KOPT-K1 (cell line): ENCODE measurements around the gene CMIP.
"Not testable (repeated sequence)": the region's sequence is repeated elsewhere in the genome, so short reads cannot be mapped to it uniquely, and the experiment has no call there.

Experiments used
- H3K27ac ChIP-seq: fragments of 200-600 bp; sonication (generic); 2 replicates; pipeline ENCODE4 v1.5.1; 2016; ENCODE audit warnings: antibody characterized with exemption, mild to moderate bottlenecking, low read depth, low read length; ENCODE audit not compliant: poor library complexity, severe bottlenecking
- H3K36me3 ChIP-seq: fragments of 200-600 bp; sonication (generic); 2 replicates; pipeline ENCODE4 v1.5.1; 2017; ENCODE audit warnings: antibody characterized with exemption, mild to moderate bottlenecking, low read length, moderate library complexity; ENCODE audit not compliant: insufficient read depth
- H3K9me3 ChIP-seq: fragments of 200-600 bp; sonication (generic); 2 replicates; pipeline ENCODE4 v1.5.1; 2017; ENCODE audit warnings: antibody characterized with exemption, low read length, mild to moderate bottlenecking; ENCODE audit not compliant: insufficient read depth, poor library complexity, severe bottlenecking

The CMIP gene

DNA sequence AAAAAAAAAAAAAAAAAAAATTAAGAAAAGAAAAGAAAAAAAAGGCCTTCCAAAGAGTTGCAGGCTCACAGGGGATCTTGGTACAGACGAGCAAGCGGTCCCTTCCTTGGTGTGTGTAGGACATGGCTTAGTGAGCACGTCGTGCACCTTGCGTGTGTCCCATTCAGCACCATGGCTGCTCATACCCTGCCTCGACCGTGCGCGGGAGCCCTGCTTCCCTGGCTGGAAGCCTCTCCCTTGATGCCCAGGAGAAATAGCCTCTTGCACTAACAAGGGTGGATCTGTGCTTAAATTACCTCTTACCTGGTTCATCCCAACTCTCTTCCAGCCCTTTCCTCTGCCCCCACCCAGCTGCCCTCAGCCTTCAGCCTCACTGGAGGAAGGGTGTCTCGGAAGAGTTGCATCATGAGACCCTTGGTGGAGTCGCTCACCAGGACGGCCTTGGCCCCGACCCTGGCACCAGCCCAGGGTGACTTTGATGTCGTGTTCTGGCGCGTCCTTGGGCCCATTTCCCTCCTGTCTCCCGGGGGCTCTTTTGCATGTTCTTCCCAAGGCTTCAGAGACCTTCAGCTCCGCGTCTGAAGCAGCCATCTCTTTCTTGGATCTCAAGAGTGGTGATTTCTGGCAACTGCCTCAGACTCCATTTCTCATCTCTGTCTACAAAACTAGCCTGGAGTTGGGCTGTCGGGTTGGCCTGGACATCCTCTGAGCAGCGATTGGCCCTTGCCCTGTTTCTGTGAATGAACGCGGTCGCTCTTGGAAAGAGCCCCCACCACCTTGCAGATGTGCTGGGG, 127.2 kb downstream of the CMIP start:
- H3K36me3 ChIP-seq, result no peaks in the 10 kb centered on the region
- H3K27ac ChIP-seq, result no peak overlapping the region

DNA sequence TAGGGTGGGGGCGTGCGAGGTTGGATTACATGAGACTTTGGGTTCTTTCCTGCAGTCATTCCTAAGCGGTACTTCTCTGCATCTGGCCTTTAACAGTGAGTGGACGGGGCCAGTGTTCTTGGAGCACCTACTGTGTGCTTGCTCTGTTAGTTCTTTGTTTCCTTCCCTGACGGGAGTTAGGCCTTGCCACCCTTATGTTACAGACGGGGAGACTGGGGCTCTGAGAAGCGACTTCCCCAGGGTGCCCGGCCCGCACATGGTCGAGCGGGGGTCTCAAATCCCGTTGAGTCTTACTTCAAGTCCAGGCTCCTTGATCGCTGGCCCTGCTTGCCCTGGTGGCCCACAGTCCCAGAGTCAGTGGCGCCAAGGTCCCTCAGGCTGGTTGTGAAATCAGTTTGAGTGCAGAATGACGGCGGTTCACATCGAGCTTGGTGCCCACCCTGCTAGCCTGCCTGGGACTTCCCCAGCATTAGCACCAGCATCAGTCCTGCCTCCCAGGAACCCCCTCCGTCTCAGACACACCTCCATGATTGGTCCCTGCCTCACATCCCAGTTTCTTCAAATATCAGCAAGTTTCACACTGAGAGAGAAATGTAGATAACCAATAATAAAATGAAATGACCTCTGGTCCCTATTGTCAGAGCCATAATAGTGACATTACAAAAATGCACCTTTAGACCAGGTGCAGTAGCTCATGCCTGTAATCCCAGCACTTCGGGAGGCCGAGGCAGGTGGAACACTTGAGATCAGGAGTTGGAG, 128.0 kb downstream of the CMIP start:
- H3K9me3 ChIP-seq, result no peaks in the 10 kb centered on the region
- no peak overlapping the region for H3K27ac ChIP-seq
- H3K36me3 ChIP-seq, result no peaks in the 10 kb centered on the region

More for the DNA sequence above, 127.2 kb downstream of the CMIP start:
- H3K9me3 ChIP-seq, result no peaks in the 10 kb centered on the region

DNA sequence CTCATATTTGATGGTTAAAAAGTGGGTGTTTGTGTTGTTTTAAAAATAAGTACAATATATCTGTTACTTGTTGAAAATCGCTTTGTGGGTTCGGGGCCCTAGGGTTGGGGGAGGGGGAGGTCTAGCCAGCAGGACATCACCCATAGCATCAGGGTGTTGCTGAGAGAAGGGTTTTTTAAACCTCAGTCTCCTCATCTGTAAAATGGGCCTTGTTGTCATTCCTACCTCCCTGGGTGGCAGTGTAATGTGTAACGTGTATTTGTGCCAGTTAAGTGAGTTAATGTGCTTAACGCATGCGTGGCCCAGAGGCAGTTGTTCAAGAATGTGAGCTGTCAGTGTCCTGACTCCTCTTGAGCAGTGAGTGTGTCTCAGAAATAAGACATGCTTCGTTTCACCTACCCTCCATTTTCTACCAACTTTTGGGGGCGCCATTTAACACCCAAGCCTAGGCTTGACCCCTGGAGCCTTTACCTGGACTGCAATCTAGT, 129.0 kb downstream of the CMIP start:
- Histone ChIP-seq H3K27ac (no peak overlapping the region), H3K36me3 (no peaks in the 10 kb centered on the region), H3K9me3 (no peaks in the 10 kb centered on the region)

DNA sequence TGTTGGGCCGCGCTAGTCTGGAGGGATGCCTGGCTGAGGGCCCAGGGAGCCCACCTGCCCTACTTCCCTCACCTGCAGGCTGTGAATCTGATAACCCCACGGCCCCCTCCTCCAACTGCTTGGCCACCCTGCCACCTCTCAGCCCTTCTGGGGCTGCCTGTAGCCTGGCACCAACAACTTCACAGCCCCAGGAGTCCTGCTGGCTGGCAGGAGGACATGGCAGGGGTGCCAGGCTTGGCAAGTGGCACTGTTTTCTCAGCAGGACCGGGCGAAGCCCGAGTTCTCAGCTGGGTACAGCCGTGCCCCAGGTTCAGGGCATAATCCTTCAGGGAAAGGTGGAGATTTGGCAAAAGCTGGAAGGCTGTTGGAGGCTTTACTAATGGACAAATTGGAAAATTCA, 129.6 kb downstream of the CMIP start:
- no peaks in the 10 kb centered on the region for H3K9me3 ChIP-seq
- no peak overlapping the region for H3K27ac ChIP-seq
- H3K36me3 ChIP-seq, result no peaks in the 10 kb centered on the region

DNA sequence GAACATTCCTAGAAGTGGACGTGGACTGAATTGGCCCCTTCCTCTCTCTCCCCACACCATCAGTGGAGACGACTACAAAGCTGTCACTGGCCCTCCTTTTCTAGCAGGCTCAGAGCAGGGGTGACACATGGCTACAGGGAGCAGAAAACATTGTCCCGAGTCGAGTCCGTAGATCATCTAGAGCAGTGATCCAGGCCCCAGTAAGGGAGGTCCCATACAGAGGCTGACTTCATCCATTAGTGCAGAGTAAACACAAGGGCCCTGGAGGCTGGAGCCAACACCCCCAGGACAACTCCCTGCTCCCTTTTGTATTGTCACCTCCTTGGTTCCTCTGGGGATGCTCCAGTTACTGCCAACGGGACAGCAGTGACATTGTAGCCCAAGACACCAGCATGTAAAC, 130.7 kb downstream of the CMIP start:
- Histone ChIP-seq H3K36me3 (no peaks in the 10 kb centered on the region), H3K9me3 (no peaks in the 10 kb centered on the region), H3K27ac (no peak overlapping the region)

DNA sequence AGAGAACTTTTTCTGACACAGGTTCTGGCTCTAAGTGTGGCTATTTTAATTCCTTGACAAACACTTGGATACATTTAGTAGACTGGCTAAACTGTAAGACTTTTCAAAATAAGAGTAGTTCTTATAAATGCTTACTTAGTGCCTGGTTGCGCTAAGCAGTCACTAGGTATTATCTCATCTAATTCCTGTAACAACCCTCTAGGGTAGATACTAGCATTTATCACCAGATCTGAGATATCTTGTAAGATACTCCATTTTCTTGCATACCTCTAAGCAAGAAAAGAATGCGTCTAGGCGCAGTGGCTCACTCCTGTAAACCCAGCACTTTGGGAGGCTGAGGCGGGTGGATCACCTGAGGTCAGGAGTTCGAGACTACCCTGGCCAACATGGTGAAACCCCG, 131.2 kb downstream of the CMIP start:
- no peaks in the 10 kb centered on the region for H3K9me3 ChIP-seq

DNA sequence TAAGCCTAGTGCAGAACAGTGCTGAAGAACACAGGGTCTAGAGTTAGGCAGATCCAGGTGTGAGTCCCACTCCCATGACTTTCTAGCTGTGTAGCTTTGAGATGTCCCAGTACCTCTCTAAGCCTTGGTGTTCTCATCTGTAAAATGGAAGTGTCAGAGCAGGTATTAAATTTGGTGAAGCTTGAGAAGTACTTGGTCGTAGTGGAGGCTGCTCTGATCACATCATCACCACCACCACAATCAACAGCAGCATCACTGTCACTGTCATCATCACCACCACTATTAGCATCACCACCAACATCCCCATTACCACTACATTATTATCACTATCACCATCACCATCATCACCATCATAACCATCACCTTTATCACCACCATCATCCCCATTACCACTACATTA, 132.1 kb downstream of the CMIP start:
- Histone ChIP-seq H3K27ac (no peak overlapping the region), H3K36me3 (no peaks in the 10 kb centered on the region), H3K9me3 (no peaks in the 10 kb centered on the region)

More for the DNA sequence above, 131.2 kb downstream of the CMIP start:
- no peak overlapping the region for H3K27ac ChIP-seq
- H3K36me3 ChIP-seq, result no peaks in the 10 kb centered on the region

DNA sequence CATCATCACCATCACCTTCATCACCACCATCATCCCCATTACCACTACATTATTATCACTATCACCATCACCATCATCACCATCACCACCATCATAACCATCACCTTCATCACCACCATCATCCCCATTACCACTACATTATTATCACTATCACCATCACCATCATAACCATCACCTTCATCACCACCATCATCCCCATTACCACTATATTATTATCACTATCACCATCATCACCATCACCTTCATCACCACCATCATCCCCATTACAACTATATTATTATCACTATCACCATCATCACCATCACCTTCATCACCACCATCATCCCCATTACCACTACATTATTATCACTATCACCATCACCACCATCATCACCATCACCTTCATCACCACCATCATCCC, 132.7 kb downstream of the CMIP start:
- H3K27ac ChIP-seq, H3K36me3 ChIP-seq, H3K9me3 ChIP-seq: not testable (repeated sequence)

DNA sequence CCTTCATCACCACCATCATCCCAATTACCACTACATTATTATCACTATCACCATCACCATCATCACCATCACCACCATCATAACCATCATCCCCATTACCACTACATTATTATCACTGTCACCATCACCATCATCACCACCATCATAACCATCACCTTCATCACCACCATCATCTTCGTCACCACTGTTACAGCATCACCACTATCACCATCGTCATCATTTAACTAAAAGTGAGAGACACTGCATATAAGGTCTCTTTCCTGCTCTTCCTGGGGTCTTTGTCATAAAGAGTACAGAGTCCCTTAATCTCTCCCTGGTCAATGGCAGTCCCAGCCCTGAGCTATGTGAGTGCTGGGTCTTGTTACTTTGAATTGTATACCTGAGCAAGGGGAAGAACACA, 133.5 kb downstream of the CMIP start:
- Histone ChIP-seq H3K27ac (no peak overlapping the region), H3K9me3 (no peaks in the 10 kb centered on the region), H3K36me3 (no peaks in the 10 kb centered on the region)

DNA sequence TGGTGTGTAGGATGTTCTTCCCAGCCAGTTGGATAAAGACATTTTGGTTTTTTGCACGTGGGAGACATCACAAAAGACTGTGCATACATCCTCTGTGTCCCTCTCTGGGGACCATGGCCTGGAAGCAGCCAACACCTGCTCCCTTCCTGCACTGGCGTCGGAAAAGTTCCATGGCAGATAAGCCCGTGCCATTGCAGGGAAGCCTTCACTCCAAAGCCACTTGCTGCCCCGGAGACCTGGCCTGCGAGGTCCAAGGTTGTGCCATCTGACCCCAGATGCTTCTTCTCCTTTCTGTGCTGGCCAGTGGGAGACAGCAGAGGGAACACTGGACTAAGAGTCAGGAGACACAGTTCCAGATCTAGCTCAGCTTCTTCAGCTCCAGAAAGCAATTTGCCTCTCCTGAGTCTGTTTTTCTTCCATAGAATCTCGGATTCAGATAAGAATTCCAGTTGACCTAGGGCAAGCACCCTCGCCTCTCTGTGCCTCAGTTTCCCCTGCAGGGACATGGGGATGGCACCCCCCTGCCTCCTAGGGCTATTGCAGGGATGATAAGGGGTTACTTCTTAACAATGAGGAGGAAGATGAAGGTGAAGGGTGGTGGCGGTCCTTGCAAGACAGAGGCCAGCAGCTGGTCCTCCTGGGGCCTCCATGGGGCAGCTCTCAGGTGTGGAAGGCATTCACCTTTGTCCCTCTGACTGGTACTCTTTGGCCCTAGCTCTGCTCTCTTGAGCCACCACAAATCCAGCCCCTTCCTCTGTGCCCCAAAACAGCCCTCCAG, 134.2 kb downstream of the CMIP start:
- no peaks in the 10 kb centered on the region for H3K9me3 ChIP-seq
- H3K27ac ChIP-seq, result no peak overlapping the region
- H3K36me3 ChIP-seq, result no peaks in the 10 kb centered on the region

DNA sequence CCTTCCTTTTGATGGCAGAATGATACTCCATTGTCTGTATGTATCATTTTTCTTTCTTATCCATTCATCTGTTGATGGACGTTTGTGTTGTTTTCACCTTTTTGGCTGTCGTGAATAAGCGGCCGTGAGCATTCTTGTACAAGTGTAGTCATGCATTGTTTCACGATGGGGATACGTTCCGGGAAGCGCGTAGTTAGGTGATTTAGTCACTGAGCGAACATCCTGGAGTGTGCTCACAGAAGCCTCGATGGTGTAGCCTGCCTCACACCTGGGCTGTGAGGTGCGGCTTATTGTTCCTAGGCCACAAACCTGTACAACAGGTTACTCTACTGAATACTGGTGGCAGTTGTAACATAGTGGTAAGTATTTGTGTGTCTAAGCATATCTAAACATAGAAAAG, 136.5 kb downstream of the CMIP start:
- Histone ChIP-seq H3K9me3 (no peaks in the 10 kb centered on the region), H3K36me3 (no peaks in the 10 kb centered on the region), H3K27ac (no peak overlapping the region)

DNA sequence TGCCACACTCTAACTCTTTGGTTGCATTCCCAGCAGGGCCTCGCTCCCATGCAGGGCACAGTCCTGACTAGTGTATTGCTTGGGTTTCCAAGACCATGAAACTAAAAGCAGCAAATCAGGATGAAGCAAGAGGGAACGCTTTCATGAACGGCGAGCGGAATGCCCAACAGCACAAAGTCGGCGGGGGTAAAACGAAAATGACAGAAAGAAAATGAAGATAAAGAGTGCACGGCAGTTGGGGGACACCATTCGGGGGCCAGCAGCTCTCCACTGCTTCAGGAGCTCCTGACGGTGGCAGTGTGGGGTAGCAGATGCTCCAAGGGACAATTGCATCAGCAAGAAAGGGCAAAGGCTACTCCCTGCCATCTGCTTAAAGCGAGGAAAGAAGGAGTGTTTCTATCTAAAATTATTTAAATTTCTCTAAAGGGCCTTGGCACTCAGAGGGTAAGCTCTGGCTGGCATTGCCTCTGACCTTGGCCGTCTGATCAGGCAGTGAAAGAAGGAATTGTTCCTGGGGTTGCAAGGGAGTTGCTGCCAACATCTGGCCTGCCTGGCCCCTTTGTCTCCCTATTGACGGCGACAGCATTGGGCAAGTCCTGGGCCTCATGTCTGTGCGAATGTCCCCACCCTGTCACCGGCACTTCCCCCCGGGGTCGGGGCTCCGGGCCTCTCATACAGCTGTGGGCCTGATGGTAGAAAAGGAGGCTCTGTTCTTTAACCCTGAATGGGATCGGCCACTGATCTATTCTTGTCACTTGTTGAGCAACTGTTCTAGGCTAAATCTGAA, 138.2 kb downstream of the CMIP start:
- H3K36me3 ChIP-seq, result no peaks in the 10 kb centered on the region

DNA sequence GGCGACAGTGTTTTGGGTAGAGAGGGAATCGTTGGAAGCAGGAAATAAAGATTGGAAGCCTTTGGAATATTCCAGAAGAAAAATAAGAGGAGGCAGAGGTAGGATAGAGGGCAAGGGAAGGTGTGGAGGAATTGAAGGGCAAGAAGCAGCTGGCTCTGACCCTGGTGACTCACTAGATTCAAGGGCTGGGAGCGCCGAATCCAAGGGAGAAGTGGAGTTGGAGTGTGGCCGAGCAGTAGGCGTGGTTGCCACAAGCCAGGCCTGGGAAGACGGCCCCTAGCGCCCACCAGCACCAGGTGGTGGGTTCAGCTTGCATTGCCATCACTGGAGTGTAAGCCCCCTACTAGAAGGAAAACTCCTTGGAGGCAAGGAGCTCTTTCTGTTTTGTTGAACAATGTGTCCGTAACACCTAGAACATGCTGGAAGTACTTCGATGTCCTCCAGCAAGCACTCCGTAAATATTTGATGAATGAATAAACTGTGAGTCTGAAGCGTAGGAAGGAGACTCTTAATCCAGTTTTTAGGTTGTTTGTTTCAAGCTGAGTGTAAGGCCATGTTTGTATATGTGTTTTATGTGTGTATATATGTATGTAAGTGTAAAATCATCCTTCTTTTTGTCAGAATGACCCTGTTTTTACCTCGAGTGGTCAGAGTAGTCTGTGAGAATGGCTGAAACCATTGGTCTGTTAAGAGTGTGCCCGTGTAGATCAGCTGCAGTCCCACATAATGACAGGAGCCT, 139.5 kb downstream of the CMIP start:
- H3K27ac ChIP-seq, result no peak overlapping the region
- H3K9me3 ChIP-seq, result no peaks in the 10 kb centered on the region
- no peaks in the 10 kb centered on the region for H3K36me3 ChIP-seq

More for the DNA sequence above, 138.2 kb downstream of the CMIP start:
- Histone ChIP-seq H3K27ac (no peak overlapping the region), H3K9me3 (no peaks in the 10 kb centered on the region)

DNA sequence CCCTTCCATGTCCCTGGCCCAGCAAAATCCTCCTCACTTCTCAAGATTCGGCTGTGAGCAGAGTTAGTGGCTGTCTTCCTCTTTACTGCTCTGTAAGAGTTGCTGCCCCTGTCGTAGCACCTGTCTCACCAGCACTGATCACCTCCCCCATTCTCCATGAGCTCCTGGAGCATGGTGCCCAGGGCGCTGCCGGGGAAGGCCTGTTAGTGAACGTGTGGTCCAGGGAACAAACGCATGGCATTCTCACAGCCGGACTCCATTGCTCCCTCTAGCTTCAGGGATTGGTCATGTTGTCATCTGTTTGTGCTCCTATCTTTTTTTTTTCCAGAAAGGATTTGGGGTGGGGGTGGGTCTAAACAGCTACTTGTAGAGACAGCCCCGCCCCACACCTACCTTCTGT, 141.2 kb downstream of the CMIP start:
- no peak overlapping the region for H3K27ac ChIP-seq

More for the DNA sequence above, 141.2 kb downstream of the CMIP start:
- no peaks in the 10 kb centered on the region for H3K36me3 ChIP-seq
- no peaks in the 10 kb centered on the region for H3K9me3 ChIP-seq
